Muscle layer of colon (tissue), 2 donors: ENCODE results near the gene SEPTIN12.

Experiments
- H3K27ac ChIP-seq: one replicate; pipeline ENCODE4 v1.7.0; 2013; ENCODE audit warnings: low read depth, mild to moderate bottlenecking, low read length, moderate library complexity
- H3K27me3 ChIP-seq, 2 donors: one replicate each; pipeline ENCODE4 v1.7.0; 2013; ENCODE audit warnings: low read length in 2 of 2, mild to moderate bottlenecking in 2 of 2; ENCODE audit not compliant: insufficient read depth in 2 of 2, control insufficient read depth in 1 of 2
- H3K36me3 ChIP-seq: one replicate; pipeline ENCODE4 v1.7.0; 2013; ENCODE audit warnings: mild to moderate bottlenecking, low read length; ENCODE audit not compliant: insufficient read depth
- H3K4me1 ChIP-seq: one replicate; pipeline ENCODE4 v1.7.0; 2013; ENCODE audit warnings: mild to moderate bottlenecking, low read length; ENCODE audit not compliant: insufficient read depth
- H3K4me3 ChIP-seq, 2 donors: one replicate each; pipeline ENCODE4 v1.7.0; 2013; ENCODE audit warnings: low read length in 2 of 2, low read depth in 1 of 2, mild to moderate bottlenecking in 1 of 2, moderate library complexity in 1 of 2
- H3K9ac ChIP-seq: one replicate; pipeline ENCODE4 v1.7.0; 2013; ENCODE audit warnings: low read length
- H3K9me3 ChIP-seq: one replicate; pipeline ENCODE4 v1.7.0; 2013; ENCODE audit warnings: mild to moderate bottlenecking, low read length
- donor health status: abdominal sarcoma.
- donor health status: Adenocarcinoma of cecum.

Gene SEPTIN12

DNA sequence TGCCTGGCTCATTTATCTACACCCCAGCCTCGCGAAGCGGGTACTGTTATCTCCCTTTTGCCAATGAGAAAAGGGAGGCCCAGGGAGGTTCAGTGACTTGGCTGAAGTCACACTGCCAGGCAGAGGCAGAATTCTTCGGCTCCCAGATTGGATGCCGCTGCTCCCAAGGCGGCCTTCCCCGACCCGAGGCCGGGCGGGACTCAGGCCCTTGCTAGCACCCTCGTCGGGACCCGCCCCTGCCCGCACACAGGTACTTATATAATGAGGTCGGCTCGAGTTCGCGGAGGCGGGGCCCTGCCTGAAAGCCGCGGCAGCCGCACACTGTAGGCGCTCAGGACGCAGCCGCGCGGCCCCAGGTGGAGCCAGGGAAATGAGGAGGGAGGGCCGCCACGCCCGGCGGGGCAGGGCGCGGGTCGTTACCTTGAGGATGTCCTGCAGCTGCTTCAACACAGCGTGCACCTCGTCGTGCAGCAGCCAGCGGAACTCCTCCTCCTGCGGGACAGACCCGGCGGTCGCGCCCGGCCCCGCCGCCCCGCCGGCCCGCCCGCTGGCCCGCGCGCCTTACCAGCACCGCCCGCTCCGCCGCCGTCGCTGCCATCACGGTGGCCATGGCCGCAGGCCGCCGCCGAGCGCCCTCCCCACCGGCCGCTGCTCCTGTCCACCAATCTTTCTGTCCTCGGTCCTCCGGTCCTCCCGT lies 14.0 kb upstream of the SEPTIN12 start, which contains the start of gene ROGDI:
Gene ROGDI (minus strand): TSS at position 672 of the 697 bp plus-strand sequence. CDS start 62 bp downstream, at position 610.
- H3K4me1 ChIP-seq = peaks cover 29% of the 10 kb centered on the region
- H3K27me3 ChIP-seq = no peaks in the 10 kb centered on the region
- peak within 1 kb of the TSS; percentile 64 for H3K9ac ChIP-seq
- peaks cover 25% of the 10 kb centered on the region for H3K36me3 ChIP-seq
- peak within 1 kb of the TSS; percentile 77 for H3K27ac ChIP-seq
- H3K4me3 ChIP-seq = peak within 1 kb of the TSS; percentile 72 to 87
- no peaks in the 10 kb centered on the region for H3K9me3 ChIP-seq

DNA sequence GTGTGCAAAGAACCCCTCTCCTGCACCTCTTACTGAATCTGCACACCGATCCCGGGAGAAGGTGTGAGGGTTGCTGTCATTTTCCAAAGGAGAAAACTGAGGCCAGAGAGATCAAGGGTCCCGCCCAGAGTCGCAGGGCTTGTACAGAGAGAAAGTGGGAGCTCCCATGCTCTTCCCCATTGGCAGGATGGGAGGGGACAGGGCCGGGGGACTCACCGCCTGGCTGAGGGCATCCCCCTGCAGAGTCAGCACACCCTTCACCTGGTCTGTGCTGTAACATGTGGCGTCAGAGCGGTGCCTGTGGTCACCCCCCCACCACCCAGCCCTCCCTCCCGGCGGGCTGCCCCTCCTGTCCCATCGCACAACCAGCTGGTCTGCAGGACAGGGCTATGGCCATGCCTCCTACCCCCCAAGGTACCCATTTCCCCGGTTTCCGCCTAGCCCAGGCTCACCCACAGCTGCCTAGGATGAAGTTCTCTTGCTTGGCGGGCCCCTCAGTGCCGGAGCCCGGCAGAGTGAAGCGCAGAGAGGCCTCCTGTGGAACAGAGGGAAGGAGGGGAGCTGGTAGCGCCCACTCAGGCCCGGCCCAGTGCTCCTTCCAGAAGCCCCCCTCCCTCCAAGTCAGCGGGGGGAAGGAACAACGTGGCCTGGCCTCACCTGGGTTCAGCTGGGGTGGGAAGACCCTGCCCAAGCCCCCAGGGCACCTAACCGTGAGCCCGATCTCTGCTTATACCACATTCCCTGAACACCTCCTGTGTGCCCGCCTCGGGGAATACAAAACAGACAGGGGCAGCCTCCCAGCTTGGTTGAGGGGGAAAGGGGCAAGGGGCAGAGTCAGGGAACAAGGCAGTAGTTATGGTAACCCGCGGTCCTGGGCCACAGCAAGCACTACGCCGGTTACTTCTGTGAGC lies 13.2 kb upstream of the SEPTIN12 start:
- Histone ChIP-seq H3K4me3 (peak overlapping the region; percentile 68 to 87), H3K27ac (peak overlapping the region; percentile 77), H3K9ac (peak overlapping the region; percentile 53), H3K36me3 (peaks cover 25% of the 10 kb centered on the region), H3K27me3 (no peaks in the 10 kb centered on the region), H3K4me1 (peaks cover 29% of the 10 kb centered on the region), H3K9me3 (no peaks in the 10 kb centered on the region)

DNA sequence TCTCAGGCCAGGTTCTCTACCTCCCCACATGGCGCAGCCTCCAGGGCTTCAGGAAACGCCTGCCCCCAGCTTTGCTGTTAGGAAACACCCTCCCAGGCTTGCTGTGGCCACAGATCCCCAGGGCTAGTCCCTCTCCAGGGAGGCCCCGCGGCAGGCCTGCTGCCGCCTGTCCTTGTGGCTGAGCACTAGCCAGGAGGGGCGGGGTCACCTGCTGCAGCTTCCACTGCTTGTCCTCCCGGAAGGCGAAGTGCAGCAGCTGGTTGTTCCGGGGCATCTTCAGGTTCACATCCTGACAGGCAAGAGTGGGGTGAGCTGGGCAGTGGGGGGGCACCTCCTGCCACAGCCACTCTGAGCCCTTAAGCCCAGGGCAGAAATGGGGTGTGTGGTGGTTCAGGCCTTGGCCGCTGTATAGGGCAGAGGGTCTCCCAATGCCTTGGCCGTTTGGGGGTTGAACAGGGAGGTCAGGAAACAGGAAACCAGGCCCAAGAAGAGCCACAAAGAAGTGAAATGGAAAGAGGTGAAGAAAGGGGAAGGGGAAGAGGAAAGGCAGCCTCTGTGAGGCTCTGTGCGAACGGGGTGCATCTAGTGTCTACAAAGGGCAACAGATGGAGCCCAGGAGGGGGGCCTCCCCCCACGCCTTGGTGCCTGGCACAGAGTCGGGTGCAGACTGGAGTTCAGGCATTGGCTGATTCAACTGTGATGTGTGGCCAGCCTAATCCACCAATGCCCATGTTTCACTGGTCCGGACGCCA lies 12.3 kb upstream of the SEPTIN12 start:
- H3K4me3 ChIP-seq = no peak overlapping the region
- H3K9ac ChIP-seq = no peak overlapping the region
- H3K27me3 ChIP-seq = no peaks in the 10 kb centered on the region
- no peaks in the 10 kb centered on the region for H3K9me3 ChIP-seq
- no peak overlapping the region for H3K27ac ChIP-seq
- H3K4me1 ChIP-seq = peaks cover 29% of the 10 kb centered on the region
- peaks cover 25% of the 10 kb centered on the region for H3K36me3 ChIP-seq

DNA sequence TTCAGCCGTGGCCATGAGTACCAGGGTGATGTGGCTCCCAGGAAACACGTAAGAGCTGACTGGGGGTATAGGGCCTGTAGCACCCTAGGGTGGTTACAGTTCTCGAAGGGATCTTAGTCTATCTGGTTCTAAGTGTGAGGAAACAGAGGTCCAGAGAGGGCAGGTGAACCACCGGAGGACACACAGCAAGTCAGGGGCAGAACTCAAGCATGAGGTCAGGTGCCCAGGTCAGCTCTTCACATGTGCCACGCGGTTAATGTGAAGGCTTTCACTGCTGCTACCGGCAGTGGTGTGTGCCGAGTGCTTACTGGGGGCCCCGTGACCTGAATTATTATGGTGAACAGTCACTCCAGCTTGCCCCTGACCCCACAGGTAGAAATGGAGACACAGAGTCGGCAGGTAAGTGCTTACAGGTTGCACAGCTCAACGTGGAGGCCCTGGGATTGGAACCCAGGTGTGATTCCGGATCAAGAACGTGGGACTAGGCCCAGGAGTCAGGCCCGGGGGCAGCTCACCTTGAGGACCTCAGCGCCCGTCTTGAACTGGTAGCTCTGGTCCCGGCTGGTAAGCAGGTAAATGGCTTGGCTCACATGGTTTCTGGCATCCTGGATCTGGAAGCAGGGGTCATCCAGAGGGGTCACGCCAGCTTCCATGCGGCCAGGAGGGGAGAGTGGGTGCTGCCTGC lies 11.2 kb upstream of the SEPTIN12 start:
- Histone ChIP-seq H3K4me1 (peaks cover 27% of the 10 kb centered on the region), H3K27ac (no peak overlapping the region), H3K4me3 (no peak overlapping the region), H3K36me3 (peaks cover 15% of the 10 kb centered on the region), H3K9ac (no peak overlapping the region), H3K27me3 (no peaks in the 10 kb centered on the region), H3K9me3 (no peaks in the 10 kb centered on the region)

DNA sequence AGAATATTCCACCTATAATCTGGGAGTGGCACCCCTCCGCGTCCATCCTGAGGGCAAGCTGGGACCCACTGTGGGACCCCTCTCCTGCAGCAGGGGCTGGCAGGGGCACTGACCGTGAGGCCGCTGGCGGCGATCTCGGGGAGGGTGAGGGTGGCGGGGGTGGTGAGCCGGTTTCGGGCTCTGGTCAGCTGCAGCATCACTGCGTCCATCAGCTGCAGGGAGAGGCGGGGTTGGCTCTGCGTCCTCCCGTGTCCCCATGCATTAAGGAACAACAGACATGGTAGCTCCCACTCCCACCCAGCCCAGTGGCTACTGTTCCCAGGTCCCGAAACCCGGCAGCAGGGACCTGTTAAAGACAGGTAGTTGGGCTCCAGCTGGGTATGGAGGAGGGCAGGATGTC lies 10.3 kb upstream of the SEPTIN12 start:
- Histone ChIP-seq H3K4me3 (no peak overlapping the region), H3K36me3 (peaks cover 14% of the 10 kb centered on the region), H3K27ac (no peak overlapping the region), H3K9me3 (no peaks in the 10 kb centered on the region), H3K4me1 (peaks cover 21% of the 10 kb centered on the region), H3K27me3 (no peaks in the 10 kb centered on the region), H3K9ac (no peak overlapping the region)

DNA sequence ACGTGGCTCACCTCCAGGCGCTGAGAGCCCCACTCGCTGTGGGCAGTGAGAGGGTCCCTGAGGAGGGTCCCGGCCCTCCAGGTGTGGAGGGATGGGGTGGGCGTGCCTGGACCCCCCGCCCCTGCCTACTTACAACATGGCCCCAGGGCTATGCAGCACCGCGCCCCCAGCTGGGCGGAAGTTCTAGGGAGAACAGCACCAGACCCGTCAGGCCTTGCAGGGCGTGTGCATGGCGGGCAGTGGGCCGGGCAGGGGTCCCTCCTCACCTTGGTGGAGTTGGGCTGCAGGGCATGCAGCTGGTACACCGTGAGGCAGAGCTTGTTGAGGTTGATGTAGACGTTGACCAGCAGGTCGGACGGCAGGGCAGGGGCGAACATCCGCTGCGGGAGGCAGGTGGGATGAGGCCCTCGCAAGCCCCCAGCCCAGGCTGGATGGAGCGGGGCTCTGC lies 9.7 kb upstream of the SEPTIN12 start:
- no peaks in the 10 kb centered on the region for H3K27me3 ChIP-seq
- H3K36me3 ChIP-seq = peaks cover 14% of the 10 kb centered on the region
- H3K4me1 ChIP-seq = peaks cover 17% of the 10 kb centered on the region
- H3K27ac ChIP-seq = no peak overlapping the region
- H3K9me3 ChIP-seq = no peaks in the 10 kb centered on the region
- H3K9ac ChIP-seq = no peak overlapping the region
- no peak overlapping the region for H3K4me3 ChIP-seq

DNA sequence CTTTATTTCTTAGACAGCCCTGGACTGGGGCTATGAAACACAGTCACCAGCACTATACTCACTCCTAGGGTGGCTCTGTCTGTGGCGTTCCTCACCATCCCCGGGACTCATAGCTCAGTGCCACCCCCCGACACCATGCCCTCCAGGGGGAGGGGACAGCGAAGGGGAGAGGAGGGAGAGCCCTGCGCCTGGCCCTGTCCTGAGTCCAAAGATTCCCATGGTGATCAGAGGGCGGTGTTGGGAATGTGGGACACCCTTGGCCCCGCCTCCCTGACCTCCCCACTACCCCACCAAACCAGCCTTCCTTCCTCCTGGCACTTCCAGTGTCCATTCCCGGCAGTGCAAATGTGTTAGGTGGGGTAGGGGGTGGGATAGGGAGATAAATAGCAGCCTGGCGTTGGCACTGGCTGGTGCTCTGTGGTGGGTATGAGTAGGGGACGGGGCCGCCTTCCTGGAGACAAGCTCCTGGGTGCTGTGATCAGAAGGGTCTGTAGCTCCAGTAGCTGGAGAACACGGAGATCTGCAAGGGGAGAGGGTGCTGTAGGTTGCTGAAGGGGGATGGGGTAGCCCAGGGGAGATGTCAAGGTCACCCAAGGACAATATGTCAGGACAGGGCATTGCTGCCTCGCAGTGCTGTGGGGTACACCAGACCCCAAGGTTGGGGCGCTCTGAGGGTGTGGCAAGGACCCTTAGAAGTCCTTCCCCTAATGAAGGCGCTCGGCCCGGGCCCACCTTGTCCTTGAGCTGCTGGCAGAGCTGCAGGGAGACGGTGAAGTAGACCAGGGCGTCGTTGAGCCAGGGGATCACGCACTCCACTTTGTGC lies 9.0 kb upstream of the SEPTIN12 start:
- Histone ChIP-seq H3K4me1 (peaks cover 17% of the 10 kb centered on the region), H3K9ac (no peak overlapping the region), H3K9me3 (no peaks in the 10 kb centered on the region), H3K36me3 (peaks cover 14% of the 10 kb centered on the region), H3K27me3 (no peaks in the 10 kb centered on the region), H3K4me3 (no peak overlapping the region), H3K27ac (no peak overlapping the region)

DNA sequence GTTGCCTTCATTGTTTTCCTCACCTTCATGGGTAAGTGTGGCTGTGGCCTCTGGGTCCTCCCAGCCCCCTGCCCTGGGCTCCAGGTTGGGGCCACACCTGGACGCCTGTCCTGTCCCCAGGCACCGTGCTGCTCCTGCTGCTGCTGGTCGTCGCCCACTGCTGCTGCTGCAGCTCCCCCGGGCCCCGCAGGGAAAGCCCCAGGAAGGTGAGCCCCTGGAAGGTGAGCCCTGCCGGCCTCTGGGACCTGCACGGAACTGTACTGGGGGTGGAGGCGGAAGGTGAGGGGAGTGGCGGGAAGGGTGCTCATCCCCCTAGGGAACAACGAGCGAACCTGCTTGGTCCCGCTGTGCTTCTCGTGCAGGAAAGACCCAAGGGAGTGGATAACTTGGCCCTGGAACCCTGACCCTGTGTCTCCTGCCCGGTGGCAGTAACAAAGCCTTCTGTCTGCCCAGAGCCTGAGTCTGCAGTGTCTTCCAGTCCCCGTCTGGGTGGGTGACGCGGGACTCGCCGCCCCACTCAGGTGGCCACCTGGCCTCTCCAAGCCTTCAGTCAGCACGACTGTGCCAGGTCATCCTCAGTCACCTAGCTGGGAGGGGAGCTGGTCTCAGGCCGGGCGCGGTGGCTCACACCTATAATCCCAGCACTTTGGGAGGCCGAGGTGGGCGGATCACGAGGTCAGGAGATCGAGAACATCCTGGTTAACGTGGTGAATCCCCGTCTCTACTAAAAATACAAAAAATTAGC lies 7.9 kb upstream of the SEPTIN12 start:
- Histone ChIP-seq H3K4me1 (peaks cover 9% of the 10 kb centered on the region), H3K9me3 (no peaks in the 10 kb centered on the region), H3K27me3 (no peaks in the 10 kb centered on the region), H3K27ac (no peak overlapping the region), H3K4me3 (no peak overlapping the region), H3K9ac (no peak overlapping the region), H3K36me3 (peaks cover 14% of the 10 kb centered on the region)

DNA sequence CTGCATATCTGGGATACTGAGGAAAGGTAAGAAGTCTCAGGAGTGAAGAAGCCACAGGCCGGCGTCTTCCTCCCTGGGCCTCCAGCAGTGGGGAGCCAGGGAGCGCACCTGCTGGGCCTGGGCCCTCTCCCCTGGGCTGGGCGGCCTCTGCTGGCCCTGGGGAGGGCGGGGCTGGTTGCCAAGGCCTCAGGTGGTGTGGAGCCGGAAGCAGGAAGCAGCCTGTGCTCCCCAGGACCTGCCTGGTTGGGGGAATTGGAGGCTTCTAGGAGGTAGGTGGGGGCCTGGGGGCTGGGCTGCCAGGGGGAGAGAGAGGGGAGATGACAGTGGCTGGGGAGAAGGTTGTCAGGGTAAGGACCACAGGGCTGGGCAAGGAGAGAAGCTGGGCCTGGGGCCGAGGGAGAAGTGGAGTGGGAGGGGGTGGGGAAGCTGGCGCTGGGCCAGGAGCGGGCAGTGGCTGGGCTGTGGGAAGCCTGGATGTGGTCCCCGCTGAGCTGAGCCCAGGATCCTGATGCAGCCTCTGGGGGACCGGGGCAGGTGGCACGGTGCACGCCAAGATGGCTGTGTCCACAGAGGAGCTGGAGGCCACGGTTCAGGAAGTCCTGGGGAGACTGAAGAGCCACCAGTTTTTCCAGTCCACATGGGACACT lies 7.2 kb upstream of the SEPTIN12 start, which contains the start of gene SMIM22:
Gene SMIM22 (plus strand): TSS at position 189 of the 647 bp plus-strand sequence. CDS start 366 bp downstream, at position 555.
- no peak within 1 kb of the TSS for H3K27ac ChIP-seq
- peaks cover 2% of the 10 kb centered on the region for H3K4me1 ChIP-seq
- no peak within 1 kb of the TSS for H3K9ac ChIP-seq
- no peak within 1 kb of the TSS for H3K4me3 ChIP-seq
- peaks cover 14% of the 10 kb centered on the region for H3K36me3 ChIP-seq
- H3K27me3 ChIP-seq = no peaks in the 10 kb centered on the region
- no peaks in the 10 kb centered on the region for H3K9me3 ChIP-seq
